H9 (cell line): ENCODE results near the gene ZNF221. TPM values are rescaled to one million over a fixed set of nuclear protein-coding genes. Genes with fewer than 3 reads are reported as not detected.

Experiments used
- DNase-seq: peaks from one replicate; pipeline ENCODE4 v3.0.0-alpha.2; 2017
- H2AFZ ChIP-seq: one replicate; pipeline ENCODE4 v1.6.1; 2013; ENCODE audit warnings: mild to moderate bottlenecking, low read length, control low read depth, moderate library complexity
- H2AK5ac ChIP-seq: 2 replicates; pipeline ENCODE4 v1.6.1; 2013; ENCODE audit warnings: low read length, control low read depth, mixed read lengths; ENCODE audit not compliant: insufficient read length
- H2BK120ac ChIP-seq: one replicate; pipeline ENCODE4 v1.6.1; 2013; ENCODE audit warnings: low read depth, mild to moderate bottlenecking, low read length, control low read depth, inconsistent platforms; ENCODE audit not compliant: poor library complexity, severe bottlenecking
- H2BK12ac ChIP-seq: 2 replicates; pipeline ENCODE4 v1.6.1; 2013; ENCODE audit warnings: low read length, control low read depth, mixed read lengths, low read depth; ENCODE audit not compliant: insufficient read length
- H2BK15ac ChIP-seq: 2 replicates; pipeline ENCODE4 v1.6.1; 2013; ENCODE audit warnings: low read depth, low read length, control low read depth
- H2BK20ac ChIP-seq: one replicate; pipeline ENCODE4 v1.6.1; 2013; ENCODE audit warnings: low read depth, mild to moderate bottlenecking, low read length, control low read depth, inconsistent platforms; ENCODE audit not compliant: poor library complexity, severe bottlenecking
- H2BK5ac ChIP-seq: 2 replicates; pipeline ENCODE4 v1.6.1; 2013; ENCODE audit warnings: low read length, control low read depth, mixed read lengths; ENCODE audit not compliant: insufficient read length
- H3K14ac ChIP-seq: 2 replicates; pipeline ENCODE4 v1.6.1; 2013; ENCODE audit warnings: low read length, control low read depth; ENCODE audit not compliant: insufficient read depth
- H3K18ac ChIP-seq: 2 replicates; pipeline ENCODE4 v1.6.1; 2013; ENCODE audit warnings: low read depth, mild to moderate bottlenecking, mixed read lengths, low read length, control low read depth; ENCODE audit not compliant: insufficient read length
- H3K23ac ChIP-seq: 2 replicates; pipeline ENCODE4 v1.6.1; 2013; ENCODE audit warnings: low read length, control low read depth, mixed read lengths, low read depth; ENCODE audit not compliant: insufficient read length
- H3K23me2 ChIP-seq: 2 replicates; pipeline ENCODE4 v1.6.1; 2013; ENCODE audit warnings: low read depth, mild to moderate bottlenecking, mixed read lengths, low read length, control low read depth; ENCODE audit not compliant: insufficient read length, poor library complexity, severe bottlenecking
- H3K27ac ChIP-seq: 2 replicates; pipeline ENCODE4 v1.5.1; 2013; ENCODE audit warnings: low read length, control low read depth, mixed read lengths, low read depth; ENCODE audit not compliant: insufficient read length
- H3K27me3 ChIP-seq: 2 replicates; pipeline ENCODE4 v1.6.1; 2013; ENCODE audit warnings: low read length, control low read depth, inconsistent platforms; ENCODE audit not compliant: insufficient read depth
- H3K4ac ChIP-seq: 2 replicates; pipeline ENCODE4 v1.6.1; 2013; ENCODE audit warnings: low read depth, mild to moderate bottlenecking, control low read depth, inconsistent platforms, low read length, moderate library complexity
- H3K4me1 ChIP-seq: 2 replicates; pipeline ENCODE4 v1.6.1; 2013; ENCODE audit warnings: low read length, control low read depth, inconsistent platforms; ENCODE audit not compliant: insufficient read depth
- H3K4me2 ChIP-seq: 2 replicates; pipeline ENCODE4 v1.6.1; 2013; ENCODE audit warnings: low read length, control low read depth, mixed read lengths; ENCODE audit not compliant: insufficient read length, insufficient read depth
- H3K56ac ChIP-seq: 2 replicates; pipeline ENCODE4 v1.6.1; 2013; ENCODE audit warnings: low read depth, mild to moderate bottlenecking, mixed read lengths, low read length, control low read depth; ENCODE audit not compliant: insufficient read length
- H3K79me1 ChIP-seq: 2 replicates; pipeline ENCODE4 v1.6.1; 2013; ENCODE audit warnings: low read depth, mild to moderate bottlenecking, moderate library complexity, low read length, control low read depth, inconsistent platforms; ENCODE audit not compliant: insufficient read depth, poor library complexity, severe bottlenecking
- H3K79me2 ChIP-seq: 2 replicates; pipeline ENCODE4 v1.6.1; 2013; ENCODE audit warnings: low read length, control low read depth, inconsistent platforms; ENCODE audit not compliant: insufficient read depth
- H3K9ac ChIP-seq: 2 replicates; pipeline ENCODE4 v1.6.1; 2013; ENCODE audit warnings: low read length, control low read depth, mixed read lengths; ENCODE audit not compliant: insufficient read length; ENCODE audit errors: extremely low read depth
- H3K9me3 ChIP-seq: one replicate; pipeline ENCODE4 v1.6.1; 2013; ENCODE audit warnings: low read depth, low read length, inconsistent platforms; ENCODE audit not compliant: control insufficient read depth
- H3T11ph ChIP-seq: one replicate; pipeline ENCODE4 v1.6.1; 2013; ENCODE audit warnings: mild to moderate bottlenecking, low read length, control low read depth, inconsistent platforms
- H4K20me1 ChIP-seq: one replicate; pipeline ENCODE4 v1.6.1; 2013; ENCODE audit not compliant: control insufficient read depth, insufficient read length, insufficient read depth
- H4K5ac ChIP-seq: 2 replicates; pipeline ENCODE4 v1.6.1; 2013; ENCODE audit warnings: low read depth, mild to moderate bottlenecking, mixed read lengths, low read length, control low read depth; ENCODE audit not compliant: insufficient read length
- H4K8ac ChIP-seq: replicated peaks from 2 replicates; pipeline ENCODE4 v1.6.1; 2013; ENCODE audit warnings: low read length, control low read depth, mixed read lengths, low read depth; ENCODE audit not compliant: insufficient read length
- H4K91ac ChIP-seq: 2 replicates; pipeline ENCODE4 v1.6.1; 2013; ENCODE audit warnings: low read depth, mild to moderate bottlenecking, moderate library complexity, mixed read lengths, low read length, control low read depth; ENCODE audit not compliant: insufficient read length
- H3K27ac Mint-ChIP-seq, 3 experiments: 2 replicates in 2 of 3; 3 replicates in 1 of 3; pipeline ENCODE4 v1.8.0; 2020 to 2021; ENCODE audit warnings: mixed read lengths in 3 of 3, mild to moderate bottlenecking in 1 of 3, moderate library complexity in 1 of 3
- H3K27me3 Mint-ChIP-seq: 2 replicates; pipeline ENCODE4 v1.8.0; 2021; ENCODE audit warnings: low read depth, mild to moderate bottlenecking, moderate library complexity, mixed read lengths
- H3K36me3 Mint-ChIP-seq, 3 experiments: 2 replicates in 2 of 3; 3 replicates in 1 of 3; pipeline ENCODE4 v1.8.0; 2020 to 2021; ENCODE audit warnings: low read depth in 3 of 3, mixed read lengths in 3 of 3; ENCODE audit not compliant: insufficient read depth in 1 of 3
- H3K4me1 Mint-ChIP-seq, 2 experiments: 2 replicates each; pipeline ENCODE4 v1.8.0; 2020; ENCODE audit warnings: mixed read lengths in 2 of 2
- H3K4me3 Mint-ChIP-seq, 2 experiments: 2 replicates in 1 of 2; 3 replicates in 1 of 2; pipeline ENCODE4 v1.8.0; 2020 to 2021; ENCODE audit warnings: mild to moderate bottlenecking in 2 of 2, mixed read lengths in 2 of 2, moderate library complexity in 1 of 2
- H3K9me3 Mint-ChIP-seq, 2 experiments: 2 replicates in 1 of 2; 3 replicates in 1 of 2; pipeline ENCODE4 v1.8.0; 2020; ENCODE audit warnings: mild to moderate bottlenecking in 2 of 2, mixed read lengths in 2 of 2, moderate library complexity in 1 of 2
- CTCF ChIP-seq: fragments of 200-600 bp; sonication (generic); conservative IDR thresholded peaks from 3 replicates; pipeline ENCODE4 v1.8.0; 2021; ENCODE audit warnings: antibody characterized with exemption, mild to moderate bottlenecking
- WGBS: extraction: QIAGEN DNeasy Blood & Tissue Kit; methylation state at CpG from one replicate; pipeline ENCODE4 v1.1.7; 2013; ENCODE audit warnings: missing lambda C conversion rate, low lambda C conversion rate, mixed read lengths; ENCODE audit not compliant: insufficient read length; ENCODE audit errors: extremely low coverage; 5-methylcytosine and 5-hydroxymethylcytosine counted together
- total RNA-seq: library from RNA; stranded (reverse); gene quantifications from 2 replicates; pipeline ENCODE4 v1.2.1, GENCODE V29; 2021

Gene ZNF221
- total RNA-seq, 1 experiment from 2014 or later = 8.0 TPM

- Mint-ChIP-seq H3K27me3 (peaks cover 9% of the 10 kb centered on the region), H3K4me3 (no peak overlapping the region)
- peaks cover 64% of the 10 kb centered on the region for H3K9me3 ChIP-seq
Measured at GRCh38 chr19:43914051-43914450, 37.0 kb upstream of the ZNF221 start.

More at GRCh38 chr19:43914051-43914450, 37.0 kb upstream of the ZNF221 start:
- Histone ChIP-seq H3K14ac (no peak overlapping the region), H4K8ac (no peak overlapping the region), H2AK5ac (no peak overlapping the region), H3K27ac (no peak overlapping the region), H2BK12ac (no peak overlapping the region), H3K4me2 (no peak overlapping the region), H3T11ph (no peak overlapping the region), H3K79me1 (peaks cover 3% of the 10 kb centered on the region), H3K56ac (no peak overlapping the region), H4K20me1 (no peaks in the 10 kb centered on the region), H3K4me1 (no peaks in the 10 kb centered on the region), H2AFZ (no peak overlapping the region), H2BK5ac (no peak overlapping the region), H2BK20ac (no peak overlapping the region), H2BK15ac (no peak overlapping the region), H3K9ac (no peak overlapping the region), H3K79me2 (no peaks in the 10 kb centered on the region), H3K4ac (no peak overlapping the region), H4K5ac (no peak overlapping the region), H3K23me2 (no peaks in the 10 kb centered on the region), H2BK120ac (no peak overlapping the region), H3K23ac (no peak overlapping the region), H3K18ac (no peak overlapping the region), H3K27me3 (no peaks in the 10 kb centered on the region), H4K91ac (no peak overlapping the region)
- no peak for TF ChIP-seq CTCF
- Mint-ChIP-seq H3K9me3 (peaks cover 72 to 79% of the 10 kb centered on the region in 2 experiments), H3K36me3 (peaks cover 74 to 91% (median 78%) of the 10 kb centered on the region in 3 experiments), H3K4me1 (no peaks in the 10 kb centered on the region), H3K27ac (no peak overlapping the region)
- WGBS = no CpG with 5 or more reads among the region's 3 CpGs
- no peak for DNase-seq
